Right renal cortex interstitium (tissue), 3 donors: Measurements from ENCODE around the gene MAPK11. TPM values are rescaled to one million over a fixed set of nuclear protein-coding genes. Genes with fewer than 3 reads are reported as not detected.

ENCODE experiments used
- DNase-seq, 3 donors: peaks; one replicate each; pipeline ENCODE4 v3.0.0-alpha.2; 2013; ENCODE audit warnings: low read depth in 3 of 3, low spot score in 2 of 3
- polyA plus RNA-seq, 3 donors: library from polyadenylated mRNA; unstranded; fragments of 120-200 nt; gene quantifications; one replicate each; pipeline ENCODE4 v1.2.1, GENCODE V29; 2013; ENCODE audit not compliant: insufficient read length in 3 of 3

Gene MAPK11
- polyA plus RNA-seq, result 1 to 10 TPM; 6.1 to 7.9 (median 6.4) TPM

DNA sequence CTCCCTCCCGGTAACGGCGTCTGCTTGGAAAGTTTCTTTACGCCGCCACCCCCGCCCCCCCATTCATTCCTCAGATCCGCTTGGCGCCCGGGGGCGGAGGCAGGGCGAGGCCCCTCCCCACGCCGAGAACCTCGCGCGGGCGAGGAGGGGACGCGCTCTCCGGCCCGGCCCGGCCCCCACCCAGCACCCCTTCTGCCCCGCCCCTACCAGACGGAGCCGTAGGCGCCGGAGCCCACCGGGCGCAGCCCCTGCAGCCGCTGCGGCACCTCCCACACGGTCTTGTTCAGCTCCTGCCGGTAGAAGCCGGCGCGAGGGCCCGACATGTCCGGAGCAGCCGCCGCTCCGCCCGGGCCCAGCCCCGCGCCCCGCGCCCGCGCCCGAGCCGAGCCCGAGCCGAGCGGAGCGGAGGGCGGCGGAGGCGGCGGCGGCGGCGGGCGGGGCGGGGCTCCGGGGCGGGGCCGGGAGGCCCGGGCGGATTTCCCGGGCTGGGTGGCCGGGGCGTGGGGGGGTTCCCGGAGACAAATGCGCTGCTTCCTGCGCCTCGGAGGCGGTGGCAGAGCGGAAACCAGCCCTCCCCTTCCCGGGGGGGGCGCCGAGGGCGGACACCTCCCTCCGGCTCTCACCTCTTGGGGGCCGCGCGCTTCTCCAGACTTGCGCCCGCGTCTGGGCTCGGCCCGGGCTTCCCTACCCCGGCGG is at the start of gene MAPK11:
Gene MAPK11 (minus strand): TSS at position 411 of the 696 bp plus-strand sequence. CDS start 88 bp downstream, at position 323.
- DNase-seq, result no peak

DNA sequence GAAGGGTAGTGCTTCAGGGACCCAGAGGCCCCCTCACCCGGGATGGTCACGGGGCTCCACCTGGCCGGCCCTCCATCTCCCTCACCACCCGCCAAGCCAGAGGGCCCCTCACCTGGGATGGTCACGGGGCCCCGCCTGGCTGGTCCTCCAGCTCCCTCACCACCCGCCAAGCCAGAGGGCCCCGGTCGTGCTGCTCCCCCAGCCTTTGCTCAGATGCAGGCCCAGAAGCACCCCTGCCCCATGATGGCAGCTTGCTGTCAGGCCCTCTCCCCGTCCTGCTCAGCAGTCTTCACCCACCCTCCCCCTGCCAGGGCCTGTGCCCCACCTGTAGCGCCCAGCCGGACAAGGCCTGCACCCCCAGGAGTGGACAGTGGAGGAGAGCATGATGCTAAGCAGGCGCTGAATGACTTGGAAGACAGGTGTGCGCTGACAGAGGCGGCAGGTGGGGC is 49.3 kb upstream of the MAPK11 start:
- no peak for DNase-seq

DNA sequence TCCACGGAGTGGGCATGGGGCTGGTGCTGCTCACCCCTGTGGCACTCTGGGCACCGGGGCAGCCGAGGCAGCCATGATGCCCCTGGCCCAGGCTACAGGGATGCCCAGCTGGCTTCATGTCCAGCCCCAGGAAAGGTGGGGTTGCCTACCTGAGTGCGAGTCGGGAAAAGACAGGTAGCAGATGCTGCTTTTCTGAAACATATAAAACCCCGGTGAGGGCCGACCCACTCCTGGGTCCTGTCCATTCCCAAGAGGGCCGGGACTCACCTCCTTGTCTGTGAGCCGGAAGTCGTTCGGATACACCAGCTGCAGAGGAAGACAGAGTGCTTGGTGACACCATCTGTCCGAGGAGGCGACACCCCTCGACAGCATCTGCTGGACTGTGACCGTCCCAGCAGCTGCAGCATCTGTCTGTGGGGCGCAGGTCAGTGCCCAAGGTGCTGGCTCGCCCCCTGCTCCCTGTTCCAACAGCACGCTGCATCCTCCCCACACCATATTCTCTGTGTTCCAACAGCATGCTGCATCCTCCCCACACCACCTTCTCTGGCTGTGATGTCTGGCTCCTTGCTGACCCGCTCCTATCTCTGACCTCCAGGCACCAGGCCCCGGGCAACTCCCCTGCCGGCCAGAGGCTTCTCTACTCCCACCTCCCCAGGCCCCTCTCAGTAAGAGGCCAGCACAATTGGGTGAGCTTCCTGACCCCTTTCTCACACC is 48.7 kb upstream of the MAPK11 start:
- no peak for DNase-seq

DNA sequence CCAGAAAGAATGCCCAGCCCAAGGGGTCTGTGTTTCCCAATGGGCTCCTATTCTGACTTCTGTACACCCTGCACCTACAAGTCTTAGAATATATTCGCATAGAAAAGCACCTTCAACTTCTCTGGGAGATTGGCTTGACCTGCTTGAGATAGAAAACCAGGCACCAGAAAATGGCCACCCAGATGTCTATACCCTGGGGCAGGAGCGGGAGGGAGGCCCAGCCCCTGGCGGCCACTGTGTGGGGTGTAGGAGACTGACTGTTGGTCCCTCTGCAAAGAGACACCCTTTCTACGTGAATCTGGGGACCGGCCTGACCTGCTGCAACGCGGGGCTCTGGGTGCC is 48.1 kb upstream of the MAPK11 start:
- no peak for DNase-seq

DNA sequence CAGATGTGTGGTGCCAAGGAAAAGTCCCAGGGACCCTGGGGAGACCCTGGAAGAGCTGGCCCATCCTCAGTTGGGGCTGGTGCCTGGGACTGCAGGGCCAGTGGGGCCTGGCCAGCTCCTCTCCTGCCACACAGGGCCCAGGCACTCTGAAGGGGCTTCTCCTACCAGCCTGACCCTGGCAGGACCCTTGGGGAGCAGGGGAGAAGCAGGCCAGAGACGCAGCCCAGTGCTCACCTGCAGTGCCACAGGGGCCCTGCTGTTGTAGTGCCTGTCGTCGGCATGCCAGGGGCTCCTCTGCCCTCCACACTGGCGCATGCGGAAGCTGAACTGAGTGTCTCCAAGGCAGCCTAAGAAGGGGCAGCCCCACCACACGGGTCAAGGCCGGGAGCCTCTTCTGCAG is 47.5 kb upstream of the MAPK11 start:
- DNase-seq, result no peak

DNA sequence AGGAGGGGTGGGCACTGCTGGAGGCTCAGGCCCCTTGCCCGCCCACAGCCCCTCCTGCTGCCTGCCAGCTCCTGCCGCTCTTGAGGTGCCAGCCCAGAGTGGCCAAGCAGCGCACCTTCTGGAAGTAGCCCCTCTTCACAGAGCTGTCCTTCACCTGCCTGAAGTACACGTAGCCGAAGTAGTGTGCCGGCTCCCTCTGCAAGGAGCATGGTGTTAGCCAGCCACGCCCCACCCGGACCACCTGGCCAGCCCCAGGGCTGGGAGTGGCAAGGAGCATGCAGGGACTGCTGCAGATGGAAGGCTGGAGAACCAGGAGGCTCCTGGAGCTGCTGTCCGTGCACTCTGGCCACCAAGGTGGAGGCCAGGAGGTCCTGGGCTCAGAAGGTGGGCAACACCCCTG is 47.0 kb upstream of the MAPK11 start:
- DNase-seq, result no peak

DNA sequence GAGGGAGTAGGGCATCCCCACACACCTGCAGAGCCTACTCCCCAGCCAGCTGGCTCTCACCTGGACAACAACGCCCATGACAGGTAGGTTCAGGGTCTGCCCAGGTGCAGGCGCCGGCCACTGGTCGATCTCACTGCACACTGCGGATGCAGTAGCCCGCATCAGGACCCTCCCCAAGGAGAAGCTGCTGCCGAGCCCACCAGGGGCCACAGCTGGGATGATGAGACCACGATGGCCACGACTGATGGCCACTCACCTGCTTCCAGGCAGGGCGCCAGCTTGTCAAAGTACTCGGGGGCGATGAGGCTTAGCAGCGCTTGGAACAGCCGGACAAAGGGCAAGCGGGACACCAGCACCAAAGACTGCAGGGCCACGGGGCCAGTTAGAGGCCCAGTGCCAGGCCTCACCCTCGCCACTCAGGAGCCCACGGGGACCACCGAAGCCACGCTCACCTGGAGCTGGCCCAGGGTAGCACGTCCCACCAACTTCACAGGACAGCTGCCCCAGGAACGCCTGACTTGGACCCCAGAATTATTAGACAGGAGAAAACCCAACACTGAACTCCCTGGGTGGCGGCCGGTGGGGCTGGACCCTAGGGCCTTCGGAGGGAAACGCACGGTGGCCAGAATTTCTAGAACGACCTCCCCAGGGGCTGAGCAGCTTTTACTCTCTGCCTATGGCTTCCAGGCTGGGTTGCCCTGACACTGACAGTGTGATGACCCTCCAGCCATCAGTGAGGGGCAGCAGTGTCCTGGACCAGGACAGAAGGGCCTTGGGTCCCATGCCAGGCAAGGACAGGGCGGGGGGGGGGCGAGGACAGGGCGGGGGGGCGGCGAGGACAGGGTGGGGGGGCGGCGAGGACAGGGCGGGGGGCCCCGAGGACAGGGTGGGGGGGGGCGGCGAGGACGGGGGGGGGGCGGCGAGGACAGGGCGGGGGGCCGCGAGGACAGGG is 46.2 kb upstream of the MAPK11 start:
- DNase-seq, result no peak

DNA sequence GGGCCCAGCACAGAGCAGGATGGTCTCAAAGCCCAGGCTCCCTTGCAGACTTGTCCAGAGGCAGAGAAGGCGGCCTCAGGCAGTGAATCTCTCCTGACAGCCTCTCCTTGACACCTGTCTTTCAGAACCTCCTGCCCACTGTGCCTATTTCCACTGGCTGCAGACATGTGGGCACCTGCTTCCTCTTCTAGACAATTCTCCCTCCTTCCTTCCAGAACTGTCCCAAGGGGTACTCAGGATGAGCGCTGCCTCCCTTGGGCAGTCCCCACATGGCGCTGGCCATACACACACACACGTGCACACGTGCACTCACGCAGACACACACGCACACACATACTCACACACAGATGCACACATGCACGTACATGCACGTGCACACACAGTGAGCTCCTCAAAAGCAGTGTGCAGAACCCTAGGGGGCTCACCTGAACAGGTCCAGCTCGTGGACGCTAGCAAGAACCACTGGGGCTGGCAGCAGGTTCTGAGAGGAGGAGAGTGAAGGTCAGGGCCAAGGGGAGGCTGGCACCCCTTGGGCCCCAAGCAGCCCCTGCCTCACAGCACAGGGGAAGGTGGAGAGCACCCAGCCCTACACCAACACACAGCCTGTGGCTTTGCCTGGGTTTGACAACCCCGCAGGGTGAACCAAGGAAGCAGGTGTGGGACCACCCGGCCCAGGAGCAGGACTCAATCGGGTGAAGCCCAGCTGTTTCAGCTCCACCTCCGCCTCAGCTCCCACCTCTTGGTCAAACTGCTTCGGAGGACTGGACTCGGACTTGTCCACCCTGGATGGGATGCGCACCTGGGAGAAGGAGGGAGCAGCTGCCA is 45.3 kb upstream of the MAPK11 start:
- no peak for DNase-seq

DNA sequence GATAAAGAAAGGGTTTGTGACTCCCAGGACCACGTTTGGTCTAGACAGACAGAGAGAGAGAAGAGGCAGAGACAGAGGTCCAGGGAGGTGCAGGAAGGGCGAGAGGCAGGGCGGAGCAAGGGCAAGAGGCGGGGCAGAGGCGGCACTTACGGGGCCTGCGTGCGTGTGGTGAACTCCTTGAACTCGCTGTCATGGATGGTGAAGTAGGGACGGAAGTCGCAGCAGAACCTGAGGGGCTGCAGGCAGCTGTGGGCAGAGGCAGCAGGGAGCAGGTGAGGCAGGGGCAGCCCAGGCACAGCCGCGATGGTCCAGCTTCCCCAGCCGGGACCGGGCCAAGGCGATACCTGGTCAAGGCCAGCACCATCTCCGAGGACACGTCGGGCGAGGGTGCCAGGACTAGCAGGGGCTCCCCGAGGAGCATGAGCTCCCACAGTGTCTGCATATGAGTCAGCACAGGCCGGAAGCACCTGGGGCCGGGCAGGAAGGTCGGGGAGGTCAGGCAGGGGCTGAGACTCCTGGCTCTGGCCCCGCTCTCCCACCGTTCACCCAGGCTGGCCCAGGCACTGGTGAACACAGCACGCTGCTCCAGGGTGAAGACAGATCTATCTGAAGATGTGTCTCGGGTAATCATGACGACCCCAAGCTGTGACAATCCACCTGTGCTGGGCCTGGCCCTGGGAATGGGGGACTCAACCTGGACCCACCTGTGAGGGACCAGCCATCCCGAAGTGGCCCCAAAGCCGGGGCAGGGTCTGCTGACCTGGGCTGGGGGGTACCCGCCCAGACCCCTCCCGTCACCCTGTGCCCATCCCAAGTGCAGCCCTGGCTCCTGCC is 44.5 kb upstream of the MAPK11 start:
- no peak for DNase-seq

DNA sequence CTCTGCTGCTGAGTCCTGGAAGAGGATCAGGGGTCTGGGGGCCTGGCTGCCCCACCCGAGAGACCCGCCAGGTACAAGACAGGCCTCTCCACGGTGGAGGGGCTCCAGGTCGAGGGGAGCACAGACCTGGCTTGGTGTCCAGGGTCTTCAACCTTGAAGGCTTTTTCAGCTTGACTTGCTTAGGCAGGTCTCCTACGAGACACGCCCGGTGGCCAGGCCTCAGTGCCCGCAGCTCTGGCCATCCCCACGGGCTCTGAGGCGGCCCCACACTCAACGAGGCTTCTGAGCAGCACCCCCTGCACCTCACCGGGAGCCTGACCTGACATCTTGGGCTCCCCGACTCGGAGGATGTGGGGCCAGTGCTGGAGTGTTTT is 43.9 kb upstream of the MAPK11 start:
- no peak for DNase-seq

DNA sequence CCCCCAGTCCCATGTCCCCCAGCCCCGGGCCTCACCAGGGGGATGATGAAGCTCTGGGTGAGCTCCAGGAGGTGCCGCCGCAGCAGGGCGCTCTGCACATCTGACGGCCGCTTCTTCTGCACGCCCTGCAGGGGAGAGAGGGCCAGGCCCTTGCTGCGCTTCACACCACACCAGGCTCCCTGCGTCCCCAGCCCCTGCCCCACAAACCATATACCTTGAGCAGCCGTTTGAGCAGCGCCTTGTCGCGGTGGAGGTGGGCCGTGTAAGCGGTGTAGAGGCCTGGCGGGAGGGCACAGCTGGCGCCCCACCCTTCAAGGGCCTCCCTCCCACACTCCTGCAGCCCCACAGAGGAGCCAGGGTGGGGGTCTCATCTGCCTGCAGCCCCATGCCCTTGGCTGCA is 43.4 kb upstream of the MAPK11 start:
- DNase-seq, result no peak

DNA sequence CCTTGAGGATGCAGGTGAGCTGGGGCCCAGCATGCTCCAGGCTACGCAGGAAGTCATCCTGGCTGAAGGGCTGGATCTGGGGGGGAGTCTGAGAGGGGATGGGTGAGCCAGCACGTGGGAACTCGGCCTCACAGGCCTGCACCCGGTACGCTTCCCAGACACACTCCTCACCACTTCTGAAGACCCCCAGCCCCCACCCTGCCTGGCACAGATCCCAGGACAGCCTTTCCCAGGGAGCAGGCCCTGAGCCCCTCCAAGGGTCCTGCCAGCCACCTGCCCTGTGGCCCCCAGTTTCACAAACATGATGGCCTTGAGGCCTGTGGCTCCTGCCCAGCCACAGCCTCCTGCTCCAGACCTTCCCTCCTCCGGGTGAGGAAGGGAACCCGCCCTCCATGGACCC is 42.8 kb upstream of the MAPK11 start:
- DNase-seq, result no peak

DNA sequence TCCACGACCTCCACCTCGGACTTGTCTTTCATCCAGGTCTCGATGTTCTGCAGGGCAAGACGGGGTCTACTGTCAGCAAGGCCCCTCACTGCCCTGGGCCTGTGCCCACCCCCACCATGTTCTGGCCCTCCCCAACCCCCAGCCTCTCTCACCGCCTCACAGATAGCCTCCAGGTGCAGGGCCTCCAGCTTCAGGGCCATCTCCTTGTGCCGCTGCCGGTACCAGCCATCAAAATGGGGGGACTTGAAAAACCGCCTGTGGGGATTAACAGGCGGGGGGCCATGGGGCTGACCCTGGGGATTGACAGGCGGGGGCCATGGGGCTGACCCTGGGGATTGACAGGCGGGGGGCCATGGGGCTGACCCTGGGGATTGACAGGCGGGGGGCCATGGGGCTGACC is 42.2 kb upstream of the MAPK11 start:
- DNase-seq, result no peak

DNA sequence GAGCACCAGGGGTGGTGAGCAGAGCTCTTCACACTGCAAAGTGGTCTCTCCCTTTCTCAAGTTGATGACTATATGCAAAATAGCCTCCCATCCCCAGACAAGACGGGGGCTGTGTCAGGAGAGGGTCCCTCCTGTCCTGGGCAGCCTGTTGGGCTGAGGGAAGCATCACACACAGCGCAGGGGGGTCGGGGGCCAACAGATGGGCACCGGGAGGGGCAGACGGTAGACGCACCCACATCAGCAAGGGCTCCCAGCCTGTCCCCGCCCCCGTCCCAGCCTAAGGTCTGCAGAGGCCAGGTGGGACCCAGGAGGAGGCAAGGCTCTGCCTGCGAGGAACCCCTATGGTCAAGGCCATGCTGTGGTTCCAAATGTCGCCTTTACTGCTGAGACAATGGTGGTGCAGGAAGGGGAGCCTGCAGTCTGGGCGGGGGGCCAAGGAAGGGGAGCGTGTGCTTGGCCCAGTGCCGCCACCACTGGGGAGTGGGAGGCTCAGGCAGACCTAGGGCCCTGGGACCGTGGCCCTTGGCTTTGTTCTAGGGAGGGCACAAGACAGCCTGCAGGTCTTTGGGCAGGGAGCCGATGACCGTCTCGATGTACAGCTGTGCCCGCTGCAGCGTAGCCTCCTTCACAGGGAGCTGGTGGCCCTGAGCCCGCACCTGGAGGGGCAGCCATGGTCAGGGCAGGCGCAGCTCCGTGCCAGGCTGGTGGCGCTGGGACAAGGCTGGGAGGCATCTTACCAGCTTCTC is 41.6 kb upstream of the MAPK11 start:
- no peak for DNase-seq

DNA sequence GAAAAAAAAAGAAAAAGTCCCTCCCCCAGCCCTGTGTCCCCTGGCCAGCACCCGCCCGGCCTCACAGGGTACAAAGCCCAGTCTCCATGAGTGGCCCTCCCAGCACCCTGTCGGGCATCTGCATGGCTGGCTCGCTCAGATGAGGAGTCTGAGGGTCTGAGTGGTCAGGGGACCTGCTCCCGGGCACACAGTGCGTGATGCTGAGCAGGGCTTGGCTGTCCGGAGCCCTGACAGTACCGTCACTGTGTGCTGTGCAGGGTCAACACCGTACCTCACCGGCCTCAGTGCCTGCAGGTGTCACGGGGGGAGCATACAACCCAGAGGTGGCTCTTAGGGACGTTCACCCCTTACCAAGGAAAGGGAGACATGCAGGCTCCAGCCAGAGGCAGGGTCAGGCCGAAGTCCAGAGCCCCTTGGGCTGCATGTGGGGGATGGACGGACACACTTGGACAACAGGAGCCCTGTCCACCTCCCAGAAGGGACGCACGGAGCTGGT is 40.8 kb upstream of the MAPK11 start:
- no peak for DNase-seq

DNA sequence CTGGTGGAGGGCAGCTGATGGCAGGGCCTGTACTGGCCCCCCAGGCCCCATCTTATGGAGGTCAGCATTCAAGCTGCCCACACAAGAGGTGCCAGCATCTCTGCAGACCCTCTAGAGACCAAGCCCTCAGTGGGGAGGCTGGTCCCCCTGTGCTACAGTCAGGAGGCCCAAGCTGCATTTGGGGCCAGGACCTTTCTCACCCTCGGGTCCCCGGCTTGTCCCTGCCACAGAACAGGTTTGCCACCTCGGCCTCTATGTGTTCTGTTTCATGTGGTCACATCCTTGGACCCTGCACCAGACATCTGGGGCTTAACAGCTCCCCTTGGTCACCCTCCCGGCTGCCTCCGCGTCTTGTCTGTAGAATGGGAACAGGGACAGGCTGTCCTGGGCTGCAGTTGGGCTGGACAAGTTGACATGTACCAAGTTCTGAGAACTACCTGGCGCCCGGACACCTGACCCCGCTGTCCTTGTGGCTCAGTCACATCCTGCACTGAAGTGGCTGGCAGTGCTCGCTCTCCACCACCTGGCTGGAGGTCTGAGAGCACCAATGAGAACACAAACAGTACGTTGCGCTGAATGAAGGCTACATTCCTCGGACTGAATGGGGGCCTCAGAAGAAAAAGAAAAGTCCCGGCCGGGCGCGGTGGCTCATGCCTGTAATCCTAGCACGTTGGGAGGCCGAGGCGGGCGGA is 40.0 kb upstream of the MAPK11 start:
- DNase-seq, result no peak

DNA sequence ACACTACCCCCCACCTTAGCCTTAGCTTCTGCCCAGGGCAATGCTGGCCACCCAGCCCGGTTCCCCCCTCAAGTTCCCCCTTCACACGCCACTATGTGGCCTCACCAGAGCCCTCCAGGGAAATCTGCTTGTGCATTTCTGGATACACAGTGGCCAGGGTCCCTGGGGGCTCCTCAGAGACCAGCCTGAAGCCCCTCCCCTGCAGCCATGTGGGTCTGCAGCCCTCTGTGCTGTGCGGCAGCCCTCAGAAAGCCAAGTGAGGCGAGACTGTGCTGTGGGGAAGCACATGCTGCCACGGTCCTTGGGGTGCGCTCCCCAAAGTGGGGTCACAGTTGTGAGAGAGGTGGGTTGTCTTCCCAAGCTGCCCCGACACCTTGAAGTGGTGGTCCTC is 39.4 kb upstream of the MAPK11 start:
- DNase-seq, result no peak

DNA sequence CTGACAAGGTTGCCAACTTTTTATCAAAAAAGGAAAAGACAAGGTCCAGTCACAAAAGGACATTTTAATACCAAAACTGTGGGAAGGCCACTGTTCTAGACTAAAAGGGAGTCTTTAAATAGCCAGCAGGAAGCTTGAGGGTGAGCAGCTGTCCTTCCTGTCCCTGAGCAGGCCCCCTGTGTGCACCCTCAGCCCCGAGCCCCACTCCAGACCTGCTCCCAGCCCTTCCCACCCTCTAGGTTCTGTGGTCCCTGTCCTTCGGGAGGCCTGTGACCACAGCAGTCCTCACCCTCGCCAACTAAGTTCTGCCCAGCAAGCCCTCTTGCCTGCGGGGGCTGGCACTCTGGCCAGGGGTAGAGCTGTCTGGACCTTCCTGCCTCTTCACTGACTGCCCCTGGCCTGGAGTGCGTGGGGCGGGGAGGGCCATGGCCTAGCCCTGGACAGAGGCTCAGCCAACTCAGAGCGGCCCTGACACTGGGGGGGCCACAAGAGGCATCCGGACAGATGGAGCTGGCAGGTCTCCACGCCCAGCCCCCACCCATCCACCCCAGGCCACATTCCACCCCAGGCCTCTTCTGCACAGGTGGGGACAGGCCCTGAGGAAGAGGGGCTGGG is 38.9 kb upstream of the MAPK11 start:
- no peak for DNase-seq
